Vagina (tissue), 2 donors: ENCODE measurements around the gene GPD1L. TPM values are rescaled to one million over a fixed set of nuclear protein-coding genes. Genes with fewer than 3 reads are reported as not detected.

Experiments used
- DNase-seq, 2 donors: peaks; one replicate each; pipeline ENCODE4 v3.0.0-alpha.2; 2017; ENCODE audit errors: extremely low spot score in 2 of 2
- H3K27ac ChIP-seq: fragments of 200-600 bp; sonication (generic); one replicate; pipeline ENCODE4 v1.5.1; 2019
- H3K27me3 ChIP-seq: fragments of 200-600 bp; sonication (generic); one replicate; pipeline ENCODE4 v1.5.1; 2019
- H3K36me3 ChIP-seq, 2 donors: fragments of 200-600 bp; sonication (generic); one replicate each; pipeline ENCODE4 v1.5.1; 2017 to 2019
- H3K4me1 ChIP-seq: fragments of 200-600 bp; sonication (generic); one replicate; pipeline ENCODE4 v1.5.1; 2019
- H3K4me3 ChIP-seq, 2 donors: fragments of 200-600 bp; sonication (generic); 1 replicate in 1 of 2; 2 replicates in 1 of 2; pipeline ENCODE4 v1.5.1; 2016 to 2019
- H3K9me3 ChIP-seq: fragments of 200-600 bp; sonication (generic); one replicate; pipeline ENCODE4 v1.5.1; 2019
- POLR2A ChIP-seq, 2 donors: fragments of 450-650 bp; IDR thresholded peaks; one replicate each; pipeline ENCODE4 v1.6.1; 2017; ENCODE audit warnings: antibody characterized with exemption in 2 of 2, mild to moderate bottlenecking in 2 of 2, moderate library complexity in 2 of 2
- POLR2AphosphoS5 ChIP-seq, 2 donors: sonication (generic); formaldehyde crosslinking; IDR thresholded peaks; one replicate each; pipeline ENCODE4 v1.9.0; 2017; ENCODE audit warnings: antibody characterized with exemption in 2 of 2, mild to moderate bottlenecking in 2 of 2, low read depth in 1 of 2; ENCODE audit not compliant: insufficient read depth in 1 of 2
- intact Hi-C: fragments of 100-400 bp; cut with DNase I; formaldehyde crosslinking; loops from one replicate; pipeline ENCODE4 v1.15.1; 2023
- total RNA-seq: library from RNA; depleted of rRNA; stranded (reverse); fragments of >200 nt; gene quantifications from one replicate; pipeline ENCODE4 v1.2.3, GENCODE V29; 2016
- TF ChIP-seq, protein P1 (sequence below), 3 experiments: fragments of 450-650 bp in 2 of 3; fragments of 200-600 bp in 1 of 3; sonication (generic) in 1 of 3; IDR thresholded peaks; one replicate each; pipeline ENCODE4 v1.5.1; 2017 to 2019; ENCODE audit warnings: antibody characterized with exemption in 3 of 3, mild to moderate bottlenecking in 2 of 3, moderate library complexity in 2 of 3

The GPD1L gene
- total RNA-seq, 1 donor from 2014 or later = 57.5 TPM

DNA sequence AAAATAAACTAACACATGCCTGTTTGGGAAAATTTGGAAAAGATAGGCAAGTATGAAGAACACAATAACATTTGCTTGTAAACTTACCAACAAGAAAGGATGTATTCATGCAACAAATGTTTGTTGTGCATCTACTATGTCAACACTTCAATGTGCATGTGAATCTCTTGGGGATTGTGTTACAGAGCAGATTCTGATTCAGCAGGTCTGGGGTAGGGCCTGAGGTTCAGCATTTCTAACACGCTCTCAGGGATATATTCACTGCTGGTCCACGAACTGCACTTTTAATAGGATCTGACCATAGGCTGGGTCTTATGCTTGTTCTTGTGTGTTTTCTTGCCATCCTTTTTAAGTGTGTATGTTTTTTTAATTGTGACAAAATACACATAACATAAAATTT is 11.8 kb downstream of the GPD1L start:
- TF ChIP-seq, protein P1, sequence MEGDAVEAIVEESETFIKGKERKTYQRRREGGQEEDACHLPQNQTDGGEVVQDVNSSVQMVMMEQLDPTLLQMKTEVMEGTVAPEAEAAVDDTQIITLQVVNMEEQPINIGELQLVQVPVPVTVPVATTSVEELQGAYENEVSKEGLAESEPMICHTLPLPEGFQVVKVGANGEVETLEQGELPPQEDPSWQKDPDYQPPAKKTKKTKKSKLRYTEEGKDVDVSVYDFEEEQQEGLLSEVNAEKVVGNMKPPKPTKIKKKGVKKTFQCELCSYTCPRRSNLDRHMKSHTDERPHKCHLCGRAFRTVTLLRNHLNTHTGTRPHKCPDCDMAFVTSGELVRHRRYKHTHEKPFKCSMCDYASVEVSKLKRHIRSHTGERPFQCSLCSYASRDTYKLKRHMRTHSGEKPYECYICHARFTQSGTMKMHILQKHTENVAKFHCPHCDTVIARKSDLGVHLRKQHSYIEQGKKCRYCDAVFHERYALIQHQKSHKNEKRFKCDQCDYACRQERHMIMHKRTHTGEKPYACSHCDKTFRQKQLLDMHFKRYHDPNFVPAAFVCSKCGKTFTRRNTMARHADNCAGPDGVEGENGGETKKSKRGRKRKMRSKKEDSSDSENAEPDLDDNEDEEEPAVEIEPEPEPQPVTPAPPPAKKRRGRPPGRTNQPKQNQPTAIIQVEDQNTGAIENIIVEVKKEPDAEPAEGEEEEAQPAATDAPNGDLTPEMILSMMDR (IDR thresholded peaks at IDR 0.05) = no peak
- TF ChIP-seq POLR2A (IDR thresholded peaks at IDR 0.05) (no peak), POLR2AphosphoS5 (IDR thresholded peaks at IDR 0.05; ENCODE audit: insufficient read depth in 1 of 2, low read depth in 1 of 2) (no peak)
- Histone ChIP-seq H3K27me3 (no peaks in the 10 kb centered on the region), H3K9me3 (no peaks in the 10 kb centered on the region), H3K36me3 (no peaks in the 10 kb centered on the region), H3K4me1 (no peaks in the 10 kb centered on the region), H3K27ac (no peak overlapping the region), H3K4me3 (no peak overlapping the region)
- intact Hi-C loops = no loop called here
- DNase-seq = no peak

DNA sequence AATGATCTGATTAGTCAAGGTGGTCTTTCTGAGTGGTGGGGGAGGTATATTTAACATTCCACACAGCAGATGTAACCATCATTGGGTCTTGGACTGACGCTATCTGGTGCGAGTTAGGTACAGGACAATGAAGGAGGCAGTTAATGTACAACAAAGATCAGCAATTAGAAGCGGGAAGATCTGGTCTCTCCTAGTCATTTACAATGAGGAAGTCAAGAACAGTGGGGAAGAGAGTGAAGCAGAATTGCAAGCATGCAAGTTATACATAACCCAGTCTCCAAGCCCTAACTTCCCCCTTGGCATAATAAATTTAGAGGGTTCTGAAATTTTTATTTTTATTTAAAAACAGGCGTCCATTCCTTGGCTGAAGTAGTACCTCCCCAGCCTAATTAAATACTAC is 14.1 kb downstream of the GPD1L start:
- Histone ChIP-seq H3K36me3 (no peaks in the 10 kb centered on the region), H3K4me3 (no peak overlapping the region), H3K27ac (no peak overlapping the region), H3K9me3 (no peaks in the 10 kb centered on the region), H3K4me1 (no peaks in the 10 kb centered on the region), H3K27me3 (no peaks in the 10 kb centered on the region)
- intact Hi-C loops = no loop called here
- no peak for TF ChIP-seq POLR2AphosphoS5 (IDR thresholded peaks at IDR 0.05; ENCODE audit: insufficient read depth in 1 of 2, low read depth in 1 of 2)
- TF ChIP-seq, protein P1 (IDR thresholded peaks at IDR 0.05) = no peak
- TF ChIP-seq POLR2A (IDR thresholded peaks at IDR 0.05) = no peak
- DNase-seq = no peak

DNA sequence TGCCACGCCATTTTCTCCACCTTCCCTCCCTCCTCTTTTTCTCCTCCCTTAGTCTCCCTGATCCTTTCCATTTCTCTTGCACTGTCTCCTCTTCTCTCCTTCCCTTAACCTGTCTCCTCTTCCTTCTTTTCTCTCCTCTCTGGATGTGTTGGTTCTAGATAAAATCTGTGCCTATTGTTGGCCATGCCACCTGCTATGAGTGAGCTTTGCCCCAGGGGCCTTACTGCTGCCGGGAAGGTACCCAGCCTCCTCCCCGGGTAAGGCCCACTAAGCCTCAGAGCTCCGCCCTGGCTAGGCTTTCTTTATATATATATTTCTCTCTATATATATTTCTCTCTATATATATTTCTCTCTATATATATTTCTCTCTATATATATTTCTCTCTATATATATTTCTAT is 14.7 kb downstream of the GPD1L start:
- no peaks in the 10 kb centered on the region for H3K27me3 ChIP-seq
- DNase-seq = no peak
- no peak overlapping the region for H3K4me3 ChIP-seq
- no peaks in the 10 kb centered on the region for H3K4me1 ChIP-seq
- H3K27ac ChIP-seq = no peak overlapping the region
- intact Hi-C loops = no loop called here
- H3K9me3 ChIP-seq = no peaks in the 10 kb centered on the region
- H3K36me3 ChIP-seq = no peaks in the 10 kb centered on the region
- TF ChIP-seq POLR2A (IDR thresholded peaks at IDR 0.05) (no peak), POLR2AphosphoS5 (IDR thresholded peaks at IDR 0.05; ENCODE audit: insufficient read depth in 1 of 2, low read depth in 1 of 2) (no peak)
- TF ChIP-seq, protein P1 (IDR thresholded peaks at IDR 0.05) = no peak

DNA sequence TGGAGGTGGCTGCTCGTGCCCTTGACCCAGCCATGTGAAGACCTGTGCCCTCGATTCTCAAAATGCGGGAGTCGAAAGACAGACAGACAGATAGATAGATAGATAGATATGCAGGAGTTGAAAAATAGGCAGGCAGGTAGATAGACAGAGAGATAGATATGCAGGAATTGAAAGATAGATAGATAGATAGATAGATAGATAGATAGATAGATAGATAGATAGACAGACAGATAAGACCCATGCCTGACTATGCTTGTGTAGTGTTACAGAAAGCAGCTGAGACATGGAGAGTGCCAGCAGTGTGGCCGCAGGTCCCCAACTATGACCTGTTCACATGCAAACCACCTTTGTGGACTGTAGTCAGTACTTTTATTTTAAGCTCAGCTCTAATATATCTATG is 17.2 kb downstream of the GPD1L start:
- no peak overlapping the region for H3K27ac ChIP-seq
- H3K9me3 ChIP-seq = no peaks in the 10 kb centered on the region
- H3K36me3 ChIP-seq = no peaks in the 10 kb centered on the region
- no peak overlapping the region for H3K4me3 ChIP-seq
- TF ChIP-seq POLR2AphosphoS5 (IDR thresholded peaks at IDR 0.05; ENCODE audit: insufficient read depth in 1 of 2, low read depth in 1 of 2) = no peak
- no peak for TF ChIP-seq POLR2A (IDR thresholded peaks at IDR 0.05)
- TF ChIP-seq, protein P1 (IDR thresholded peaks at IDR 0.05) = no peak
- H3K27me3 ChIP-seq = no peaks in the 10 kb centered on the region
- intact Hi-C loops = no loop called here
- DNase-seq = no peak
- H3K4me1 ChIP-seq = no peaks in the 10 kb centered on the region

DNA sequence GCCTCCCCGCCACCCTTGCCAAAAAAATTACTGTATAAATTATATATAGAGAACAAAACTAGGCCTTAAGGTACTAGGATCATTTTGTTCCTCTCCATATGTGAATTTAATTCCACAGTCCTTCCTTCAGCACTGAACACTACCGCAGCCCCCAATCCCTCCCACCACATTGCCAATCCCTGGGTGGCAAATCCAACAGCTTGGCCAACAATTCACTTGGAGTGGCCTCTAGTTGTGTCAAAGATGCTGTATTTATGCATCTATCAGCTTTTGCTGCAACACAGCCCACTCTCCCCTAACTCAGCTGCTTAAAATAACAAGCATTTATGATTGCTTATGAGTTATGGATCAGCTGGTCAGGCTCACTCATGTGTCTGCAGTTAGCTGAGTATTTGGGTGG is 18.6 kb downstream of the GPD1L start:
- H3K36me3 ChIP-seq = no peaks in the 10 kb centered on the region
- no peak for DNase-seq
- no peaks in the 10 kb centered on the region for H3K27me3 ChIP-seq
- no peak overlapping the region for H3K27ac ChIP-seq
- H3K4me1 ChIP-seq = no peaks in the 10 kb centered on the region
- intact Hi-C loops = no loop called here
- TF ChIP-seq, protein P1 (IDR thresholded peaks at IDR 0.05) = no peak
- TF ChIP-seq POLR2A (IDR thresholded peaks at IDR 0.05) (no peak), POLR2AphosphoS5 (IDR thresholded peaks at IDR 0.05; ENCODE audit: insufficient read depth in 1 of 2, low read depth in 1 of 2) (no peak)
- H3K4me3 ChIP-seq = no peak overlapping the region
- H3K9me3 ChIP-seq = no peaks in the 10 kb centered on the region
